CD14-positive monocyte (primary cell): ENCODE results near the gene HIBCH. TPM values are rescaled to one million over a fixed set of nuclear protein-coding genes. Genes with fewer than 3 reads are reported as not detected.

Source experiments
- DNase-seq, 3 donors: peaks; one replicate each; pipeline ENCODE4 v3.0.0-alpha.2; 2011 to 2022
- H2AFZ ChIP-seq: 2 replicates; pipeline ENCODE4 v1.6.0; 2012; ENCODE audit warnings: mild to moderate bottlenecking, low read depth, low read length, inconsistent platforms; ENCODE audit not compliant: insufficient read depth, poor library complexity, severe bottlenecking
- H3K27ac ChIP-seq, 2 donors: 1 replicate in 1 of 2; 2 replicates in 1 of 2; pipeline ENCODE4 v1.5.1; 2012 to 2013; ENCODE audit warnings: low read length in 2 of 2, control low read depth in 1 of 2, inconsistent platforms in 1 of 2, low read depth in 1 of 2, mild to moderate bottlenecking in 1 of 2
- H3K27me3 ChIP-seq, 2 donors: one replicate each; pipeline versions ENCODE4 v1.6.0 to v1.6.1; 2011 to 2013; ENCODE audit warnings: low read length in 2 of 2; ENCODE audit not compliant: control insufficient read depth in 2 of 2, insufficient read depth in 2 of 2
- H3K36me3 ChIP-seq, 2 donors: replicated peaks in 1 of 2; 1 replicate in 1 of 2; 2 replicates in 1 of 2; pipeline versions ENCODE4 v1.5.1 to v1.6.1; 2012 to 2013; ENCODE audit warnings: low read length in 2 of 2, control low read depth in 1 of 2, inconsistent platforms in 1 of 2, mild to moderate bottlenecking in 1 of 2; ENCODE audit not compliant: insufficient read depth in 2 of 2, control insufficient read depth in 1 of 2
- H3K4me1 ChIP-seq, 2 donors: 1 replicate in 1 of 2; 2 replicates in 1 of 2; pipeline versions ENCODE4 v1.5.1 to v1.6.1; 2012 to 2013; ENCODE audit warnings: low read length in 2 of 2, control low read depth in 1 of 2, inconsistent platforms in 1 of 2, mild to moderate bottlenecking in 1 of 2, moderate library complexity in 1 of 2; ENCODE audit not compliant: insufficient read depth in 2 of 2, control insufficient read depth in 1 of 2
- H3K4me2 ChIP-seq: replicated peaks from 2 replicates; pipeline ENCODE3; 2012; ENCODE audit warnings: low read length, moderate library complexity, mild to moderate bottlenecking; ENCODE audit not compliant: poor library complexity, severe bottlenecking; ENCODE audit errors: extremely low read depth
- H3K4me3 ChIP-seq, 3 experiments: fragments of 200-600 bp in 1 of 3; sonication (generic) in 1 of 3; replicated peaks in 1 of 3; 1 replicate in 2 of 3; 2 replicates in 1 of 3; pipeline ENCODE4 v1.5.1; 2011 to 2013; ENCODE audit warnings: low read length in 3 of 3, mild to moderate bottlenecking in 3 of 3, control low read depth in 2 of 3, low read depth in 2 of 3, inconsistent platforms in 1 of 3, moderate library complexity in 1 of 3
- H3K79me2 ChIP-seq: 2 replicates; pipeline ENCODE4 v1.6.0; 2012; ENCODE audit warnings: mild to moderate bottlenecking, control low read depth, inconsistent platforms, low read length, moderate library complexity; ENCODE audit not compliant: insufficient read depth
- H3K9ac ChIP-seq: 2 replicates; pipeline ENCODE4 v1.6.0; 2017; ENCODE audit warnings: low read length, mild to moderate bottlenecking; ENCODE audit not compliant: insufficient read depth, poor library complexity, severe bottlenecking
- H3K9me3 ChIP-seq, 2 donors: replicated peaks in 1 of 2; 1 replicate in 1 of 2; 2 replicates in 1 of 2; pipeline versions ENCODE4 v1.5.1 to v1.6.1; 2012 to 2013; ENCODE audit warnings: low read length in 2 of 2, control low read depth in 1 of 2; ENCODE audit not compliant: control insufficient read depth in 1 of 2, insufficient read depth in 1 of 2
- H4K20me1 ChIP-seq: 2 replicates; pipeline ENCODE4 v1.6.0; 2012; ENCODE audit warnings: mild to moderate bottlenecking, low read length, control low read depth, moderate library complexity; ENCODE audit not compliant: insufficient read depth
- H3K27ac Mint-ChIP-seq, 7 donors: one replicate each; pipeline ENCODE4 v1.8.0; 2020; ENCODE audit warnings: mild to moderate bottlenecking in 7 of 7, mixed read lengths in 7 of 7, moderate library complexity in 6 of 7, inconsistent platforms in 2 of 7
- H3K27me3 Mint-ChIP-seq, 3 donors: one replicate each; pipeline ENCODE4 v1.8.0; 2021 to 2022; ENCODE audit warnings: low read depth in 3 of 3, mild to moderate bottlenecking in 3 of 3, mixed read lengths in 3 of 3, moderate library complexity in 3 of 3, inconsistent platforms in 1 of 3
- H3K36me3 Mint-ChIP-seq, 2 donors: one replicate each; pipeline ENCODE4 v1.8.0; 2020; ENCODE audit warnings: mixed read lengths in 2 of 2, inconsistent platforms in 1 of 2, mild to moderate bottlenecking in 1 of 2
- H3K4me1 Mint-ChIP-seq: one replicate; pipeline ENCODE4 v1.8.0; 2020; ENCODE audit warnings: mild to moderate bottlenecking, mixed read lengths
- H3K4me3 Mint-ChIP-seq, 2 donors: one replicate each; pipeline ENCODE4 v1.8.0; 2020; ENCODE audit warnings: mild to moderate bottlenecking in 2 of 2, mixed read lengths in 2 of 2, moderate library complexity in 1 of 2
- H3K9me3 Mint-ChIP-seq, 7 donors: one replicate each; pipeline ENCODE4 v1.8.0; 2020 to 2022; ENCODE audit warnings: mixed read lengths in 7 of 7, mild to moderate bottlenecking in 6 of 7, moderate library complexity in 6 of 7, inconsistent platforms in 2 of 7
- CTCF ChIP-seq: fragments of 200-600 bp; IDR thresholded peaks from one replicate; pipeline ENCODE4 v1.8.0; 2022; ENCODE audit warnings: antibody characterized with exemption, mild to moderate bottlenecking
- WGBS: methylation state at CpG from one replicate; pipeline ENCODE4 v1.1.5; 2013; ENCODE audit warnings: missing lambda C conversion rate; ENCODE audit not compliant: insufficient coverage; 5-methylcytosine and 5-hydroxymethylcytosine counted together
- intact Hi-C, 2 donors: fragments of 100-400 bp; cut with micrococcal nuclease; formaldehyde crosslinking; loops; one replicate each; pipeline versions ENCODE4 v1.15.0 to v1.15.1; 2023
- polyA plus RNA-seq, 3 donors: library from polyadenylated mRNA; depleted of rRNA in 1 of 3; unstranded in 2 of 3; stranded (reverse) in 1 of 3; fragments of 300-500 nt in 2 of 3; fragments of >200 nt in 1 of 3; fragmentation: Illumina TruSeq in 2 of 3; gene quantifications; 1 replicate in 2 of 3; 2 replicates in 1 of 3; pipeline ENCODE4 v1.2.3, GENCODE V29; 2012 to 2021

The HIBCH gene
- polyA plus RNA-seq, 3 donors = 3.3 to 8.2 (median 7.3) TPM

DNA sequence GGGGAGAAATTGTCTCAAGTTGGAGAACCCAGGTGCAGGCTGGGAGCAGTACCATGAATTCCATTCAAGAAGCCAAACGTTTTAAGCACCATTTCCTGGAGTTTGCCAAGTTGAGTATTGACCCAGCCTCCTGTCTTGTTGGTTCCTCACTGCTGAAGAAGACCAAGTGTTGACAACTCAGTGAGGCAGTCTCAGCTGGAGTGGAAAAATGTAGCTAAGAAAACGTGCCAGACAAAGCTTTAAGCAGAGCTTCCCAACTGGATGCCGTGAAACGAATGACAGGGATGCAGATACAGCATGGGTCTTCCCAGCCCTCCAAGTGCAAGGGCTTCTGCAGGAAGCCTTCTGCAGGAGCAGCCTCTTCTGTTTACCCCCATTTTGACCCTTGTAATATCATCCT lies 23.0 kb upstream of the HIBCH start:
- no peak for DNase-seq
- H3K27me3 ChIP-seq = no peaks in the 10 kb centered on the region
- no peaks in the 10 kb centered on the region for H3K9me3 ChIP-seq
- no peaks in the 10 kb centered on the region for H4K20me1 ChIP-seq
- 75% methylated on average over 4 of the region's 4 CpGs for whole genome bisulfite sequencing
- H3K4me1 ChIP-seq = peaks cover 18 to 20% of the 10 kb centered on the region in 2 donors
- no peak overlapping the region for H3K27ac ChIP-seq
- Mint-ChIP-seq H3K4me1 (peaks cover 20% of the 10 kb centered on the region), H3K27me3 (no peaks in the 10 kb centered on the region), H3K27ac (peak overlapping the region in 5 of 7 donors; percentile 83 to 97 (median 86)), H3K4me3 (no peak overlapping the region), H3K36me3 (peaks cover 4 to 7% of the 10 kb centered on the region in 2 donors), H3K9me3 (peaks cover 0 to 1% (median 0%) of the 10 kb centered on the region in 7 donors)
- intact Hi-C loops = no loop called here
- H3K79me2 ChIP-seq = peaks cover 20% of the 10 kb centered on the region
- no peak for TF ChIP-seq CTCF
- H2AFZ ChIP-seq = peak overlapping the region; percentile 87
- H3K4me3 ChIP-seq = no peak overlapping the region
- H3K36me3 ChIP-seq = no peaks in the 10 kb centered on the region
- H3K4me2 ChIP-seq = peak overlapping the region; percentile 83
- no peak overlapping the region for H3K9ac ChIP-seq

GRCh38 chr2:190340369-190340768 lies 20.7 kb upstream of the HIBCH start:
- Mint-ChIP-seq H3K4me1 (peaks cover 16% of the 10 kb centered on the region), H3K9me3 (peaks cover 0 to 1% (median 0%) of the 10 kb centered on the region in 7 donors), H3K4me3 (no peak overlapping the region), H3K27ac (no peak overlapping the region), H3K27me3 (no peaks in the 10 kb centered on the region), H3K36me3 (no peaks in the 10 kb centered on the region)
- WGBS = 83% methylated on average over 1 of the region's 2 CpGs
- no peak for TF ChIP-seq CTCF
- peaks cover 18 to 20% of the 10 kb centered on the region in 2 donors for H3K4me1 ChIP-seq
- H3K9me3 ChIP-seq = no peaks in the 10 kb centered on the region
- H3K36me3 ChIP-seq = no peaks in the 10 kb centered on the region
- no peaks in the 10 kb centered on the region for H4K20me1 ChIP-seq
- intact Hi-C loops = no loop called here
- no peaks in the 10 kb centered on the region for H3K27me3 ChIP-seq
- H3K27ac ChIP-seq = no peak overlapping the region
- no peak for DNase-seq
- H3K79me2 ChIP-seq = peaks cover 12% of the 10 kb centered on the region
- no peak overlapping the region for H3K4me3 ChIP-seq
- H3K4me2 ChIP-seq = no peak overlapping the region
- no peak overlapping the region for H3K9ac ChIP-seq
- H2AFZ ChIP-seq = no peak overlapping the region
